GM10266 (cell line): ENCODE measurements around the gene EIF4H.

Source experiments
- DNase-seq: peaks from one replicate; pipeline ENCODE4 v3.0.0; 2012; ENCODE audit errors: extremely low spot score
- TF ChIP-seq, protein P1 (sequence below): IDR thresholded peaks from 2 replicates; pipeline ENCODE4 v1.5.1; 2012; ENCODE audit warnings: mild to moderate bottlenecking, low read depth; ENCODE audit not compliant: control insufficient read depth, insufficient read depth; ENCODE audit errors: missing control alignments

EIF4H gene

DNA sequence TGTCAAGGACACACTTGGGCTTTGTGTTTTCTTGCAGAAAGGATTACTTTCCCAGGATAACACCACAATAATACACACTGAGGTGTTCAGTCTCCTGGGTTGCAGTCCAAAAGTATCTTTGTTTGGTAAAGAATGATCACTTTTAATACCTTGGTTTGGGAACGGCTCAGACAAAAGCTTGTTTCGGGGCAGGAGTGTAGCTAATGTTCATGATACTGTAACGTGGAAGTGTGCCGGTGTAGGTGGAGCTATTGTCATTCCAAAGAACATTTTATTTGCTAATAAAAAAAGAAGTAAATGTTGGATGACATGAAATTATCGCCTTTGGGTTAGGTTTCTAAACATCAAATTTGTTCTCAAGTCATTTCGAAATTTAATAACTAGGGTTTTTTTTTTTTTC is 1.2 kb downstream of the EIF4H start:
- TF ChIP-seq, protein P1, sequence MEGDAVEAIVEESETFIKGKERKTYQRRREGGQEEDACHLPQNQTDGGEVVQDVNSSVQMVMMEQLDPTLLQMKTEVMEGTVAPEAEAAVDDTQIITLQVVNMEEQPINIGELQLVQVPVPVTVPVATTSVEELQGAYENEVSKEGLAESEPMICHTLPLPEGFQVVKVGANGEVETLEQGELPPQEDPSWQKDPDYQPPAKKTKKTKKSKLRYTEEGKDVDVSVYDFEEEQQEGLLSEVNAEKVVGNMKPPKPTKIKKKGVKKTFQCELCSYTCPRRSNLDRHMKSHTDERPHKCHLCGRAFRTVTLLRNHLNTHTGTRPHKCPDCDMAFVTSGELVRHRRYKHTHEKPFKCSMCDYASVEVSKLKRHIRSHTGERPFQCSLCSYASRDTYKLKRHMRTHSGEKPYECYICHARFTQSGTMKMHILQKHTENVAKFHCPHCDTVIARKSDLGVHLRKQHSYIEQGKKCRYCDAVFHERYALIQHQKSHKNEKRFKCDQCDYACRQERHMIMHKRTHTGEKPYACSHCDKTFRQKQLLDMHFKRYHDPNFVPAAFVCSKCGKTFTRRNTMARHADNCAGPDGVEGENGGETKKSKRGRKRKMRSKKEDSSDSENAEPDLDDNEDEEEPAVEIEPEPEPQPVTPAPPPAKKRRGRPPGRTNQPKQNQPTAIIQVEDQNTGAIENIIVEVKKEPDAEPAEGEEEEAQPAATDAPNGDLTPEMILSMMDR: no peak
- DNase-seq: no peak

DNA sequence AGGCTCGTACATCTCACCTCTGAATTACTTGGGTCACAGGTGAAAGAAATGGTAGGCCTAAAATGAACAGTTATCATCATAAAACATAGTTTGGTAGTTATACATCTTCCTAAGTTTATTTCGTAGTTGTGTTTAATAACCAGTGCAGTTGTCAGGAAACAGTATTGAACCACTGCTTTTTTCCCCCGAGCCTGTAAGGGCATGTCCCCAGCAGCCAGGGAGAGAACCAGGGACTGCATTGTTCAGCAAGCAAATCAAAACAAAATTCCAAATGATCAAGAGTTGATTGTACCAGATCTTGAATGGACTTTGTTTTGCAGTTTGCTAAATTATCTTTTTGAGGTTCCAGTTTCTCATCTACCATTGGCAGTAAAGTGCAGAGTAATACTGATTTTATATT is 2.4 kb downstream of the EIF4H start:
- no peak for DNase-seq
- TF ChIP-seq, protein P1: no peak

DNA sequence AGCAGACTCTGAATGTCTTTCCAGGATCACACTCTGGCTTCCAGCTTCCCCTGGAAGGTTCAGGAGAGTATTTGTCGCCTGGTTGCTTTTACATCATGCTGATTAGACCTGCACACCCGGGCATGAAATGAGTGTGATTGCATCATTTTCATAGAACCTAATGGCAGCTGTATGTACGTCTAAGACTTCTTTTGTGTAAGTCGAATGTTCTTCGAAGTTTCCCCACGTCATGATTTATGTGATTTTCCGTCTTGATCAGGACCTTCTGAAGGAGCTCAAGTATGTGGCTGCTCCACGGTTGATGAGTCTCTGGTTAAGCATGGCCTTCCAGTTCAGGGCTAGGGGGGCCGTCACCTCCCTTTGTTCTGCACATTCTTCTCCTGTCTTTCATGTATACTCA is 4.5 kb downstream of the EIF4H start:
- TF ChIP-seq, protein P1: no peak
- DNase-seq: no peak

DNA sequence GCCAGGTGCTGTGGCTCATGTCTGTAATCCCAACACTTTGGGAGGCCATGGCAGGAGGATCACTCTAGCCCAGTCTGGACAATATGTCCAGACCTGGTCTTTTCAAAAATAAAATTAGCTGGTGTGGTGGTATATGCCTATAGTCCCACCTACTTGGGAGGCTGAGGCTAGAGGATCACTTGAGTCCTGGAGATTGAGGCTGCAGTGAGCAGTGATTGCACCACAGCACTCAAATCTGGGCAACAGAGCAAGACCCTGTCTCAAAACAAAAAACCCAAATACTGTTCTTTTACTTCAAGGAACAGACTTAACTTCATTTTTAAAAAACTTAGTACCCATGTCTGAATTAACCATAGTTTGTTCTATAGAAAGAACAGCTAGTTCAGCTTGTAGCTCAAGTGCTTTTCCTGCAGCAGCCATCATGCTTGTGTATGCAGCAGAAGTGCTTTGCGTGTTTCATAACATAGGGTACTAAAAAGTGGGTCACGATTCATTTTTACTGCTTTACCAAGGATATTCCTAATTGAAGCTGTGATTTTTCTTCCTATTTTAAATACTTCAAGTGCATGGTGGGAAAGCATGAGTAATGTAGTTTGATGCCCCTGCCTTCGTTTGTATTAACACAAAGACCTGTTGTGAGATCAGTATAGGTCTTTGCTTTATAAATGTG is 5.9 kb downstream of the EIF4H start:
- DNase-seq: no peak
- TF ChIP-seq, protein P1: no peak

DNA sequence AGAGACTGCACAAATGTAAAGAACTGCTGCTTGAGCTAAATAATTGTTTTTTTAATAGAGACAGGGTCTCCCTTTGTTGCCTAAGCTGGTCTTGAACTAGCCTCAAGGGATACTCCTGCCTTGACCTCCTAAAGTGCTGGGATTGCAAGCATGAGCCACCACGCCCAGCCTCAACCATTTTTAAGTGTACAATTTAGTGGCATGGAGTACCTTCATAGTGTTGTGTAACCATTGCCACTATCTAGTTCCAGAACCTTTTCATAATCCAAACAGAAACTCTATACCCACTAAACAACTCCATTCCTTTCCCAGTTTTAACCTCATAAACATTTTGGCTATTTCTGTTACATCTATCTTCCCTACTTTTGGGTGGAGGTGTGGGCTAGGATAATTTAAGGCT is 6.7 kb downstream of the EIF4H start:
- TF ChIP-seq, protein P1: no peak
- DNase-seq: no peak

DNA sequence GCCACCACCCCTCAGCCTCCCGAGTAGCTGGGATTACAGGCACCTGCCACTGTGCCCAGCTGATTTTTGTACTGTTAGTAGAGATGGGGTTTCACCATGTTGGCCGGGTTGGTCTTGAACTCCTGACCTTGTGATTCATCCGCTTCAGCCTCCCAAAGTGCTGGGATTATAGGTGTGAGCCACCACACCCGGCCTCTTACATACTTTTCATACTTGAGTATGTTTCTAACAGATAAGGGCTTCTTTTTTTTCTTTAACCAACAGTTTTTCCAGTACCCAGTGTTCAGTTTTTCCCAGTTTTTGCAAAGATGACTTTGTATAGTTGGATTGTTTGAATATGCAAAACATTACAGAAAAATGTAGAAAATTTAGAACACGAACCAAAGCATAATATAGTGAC is 7.7 kb downstream of the EIF4H start:
- TF ChIP-seq, protein P1: no peak

DNA sequence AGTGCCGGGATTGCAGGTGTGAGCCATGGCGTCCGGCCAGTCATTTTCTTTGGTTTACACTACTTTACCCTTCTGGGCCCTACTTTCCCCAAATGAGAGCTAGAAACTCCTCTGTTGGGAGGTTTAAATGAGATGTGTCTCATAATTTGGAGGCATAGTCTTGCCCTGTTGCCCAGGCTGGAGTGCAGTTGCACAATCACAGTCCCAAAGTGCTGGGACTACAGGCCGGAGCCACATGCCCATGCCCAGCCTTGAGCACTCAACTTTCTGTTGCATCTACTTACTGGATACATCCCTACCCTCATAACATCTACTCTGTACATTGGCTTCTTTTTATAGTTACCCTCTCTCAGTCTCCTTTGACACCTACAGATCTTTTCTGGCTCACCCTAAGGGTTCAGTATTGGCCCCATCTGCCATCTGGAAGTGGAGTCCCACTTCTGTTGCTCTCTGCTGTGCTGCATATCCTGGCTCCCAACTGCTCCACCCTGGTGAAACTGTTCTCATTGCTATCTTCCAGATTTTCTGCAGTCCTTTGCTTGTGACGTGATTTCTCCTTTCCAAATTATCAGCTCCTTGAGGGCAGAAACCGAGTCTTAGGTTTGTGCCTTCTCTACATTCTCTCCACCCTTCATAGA is 8.4 kb downstream of the EIF4H start:
- DNase-seq: no peak
- TF ChIP-seq, protein P1: no peak

More for the DNA sequence above, 7.7 kb downstream of the EIF4H start:
- DNase-seq: no peak
